Kidney (tissue), 14 donors: ENCODE data around the gene PFDN5. TPM values are rescaled to one million over a fixed set of nuclear protein-coding genes. Genes with fewer than 3 reads are reported as not detected.
A peak's percentile ranks its signal among the peaks of the same experiment; 100 is the strongest.

Experiments used
- DNase-seq, 5 donors: peaks; one replicate each; pipeline ENCODE4 v3.0.0-alpha.2; 2013 to 2020
- FAIRE-seq: peaks from 2 replicates; lab custom pipeline; 2012; peaks lifted over from hg19 to GRCh38; lab: Jason Lieb, UNC
- H3K27ac ChIP-seq, 2 donors: one replicate each; pipeline ENCODE4 v1.7.0; 2013; ENCODE audit warnings: low read depth in 2 of 2, low read length in 2 of 2, inconsistent platforms in 1 of 2
- H3K27me3 ChIP-seq: one replicate; pipeline ENCODE4 v1.7.1; 2013; ENCODE audit warnings: low read length, inconsistent platforms; ENCODE audit not compliant: control insufficient read depth, insufficient read depth
- H3K36me3 ChIP-seq, 3 donors: one replicate each; pipeline versions ENCODE4 v1.7.0 to v1.7.1; 2013; ENCODE audit warnings: low read length in 3 of 3, control low read depth in 1 of 3, inconsistent platforms in 1 of 3; ENCODE audit not compliant: insufficient read depth in 3 of 3, control insufficient read depth in 2 of 3
- H3K4me1 ChIP-seq, 3 donors: one replicate each; pipeline versions ENCODE4 v1.7.0 to v1.7.1; 2013; ENCODE audit warnings: low read length in 3 of 3, inconsistent platforms in 1 of 3, low read depth in 1 of 3; ENCODE audit not compliant: control insufficient read depth in 2 of 3, insufficient read depth in 2 of 3
- H3K4me3 ChIP-seq, 3 donors: one replicate each; pipeline versions ENCODE4 v1.7.0 to v1.8.1; 2013; ENCODE audit warnings: low read length in 3 of 3, control low read depth in 1 of 3, inconsistent platforms in 1 of 3
- H3K9ac ChIP-seq, 3 donors: one replicate each; pipeline versions ENCODE4 v1.7.0 to v1.7.1; 2013; ENCODE audit warnings: low read length in 3 of 3, control low read depth in 1 of 3, inconsistent platforms in 1 of 3
- H3K9me3 ChIP-seq, 3 donors: one replicate each; pipeline versions ENCODE4 v1.7.0 to v1.7.1; 2013; ENCODE audit warnings: low read length in 3 of 3, control low read depth in 1 of 3, inconsistent platforms in 1 of 3; ENCODE audit not compliant: control insufficient read depth in 2 of 3, insufficient read depth in 1 of 3
- intact Hi-C: fragments of 100-400 bp; cut with DNase I; formaldehyde crosslinking; loops from one replicate; pipeline ENCODE4 v1.11.1; 2022
- polyA plus RNA-seq: library from polyadenylated mRNA; stranded (reverse); fragments of 350-450 nt; fragmentation: Illumina TruSeq; extraction: RNeasy Lipid Tissue Mini Kit (QIAGEN cat#74804); gene quantifications from one replicate; pipeline ENCODE4 v1.2.3, GENCODE V29; 2014; ENCODE audit warnings: low read depth, low replicate concordance; ENCODE audit not compliant: insufficient read depth
- total RNA-seq: library from RNA; stranded (reverse); fragmentation: NEBNext Ultra II Directional; extraction: Animal tissue kit (Norgen Biotek cat#: 25700); gene quantifications from one replicate; pipeline ENCODE4 v1.2.1, GENCODE V29; 2021
- TF ChIP-seq, protein P1 (sequence below): IDR thresholded peaks from 3 replicates; pipeline ENCODE4 v1.5.1; 2012; ENCODE audit warnings: mild to moderate bottlenecking, moderate library complexity, borderline replicate concordance; ENCODE audit not compliant: insufficient read depth; ENCODE audit errors: extremely low read depth
- donor health status: control.
- donor health status: control.
- donor health status: control.
- donor health status: control.
- donor health status: control.
- donor health status: DM: yes; HTN: yes; CAD: no.
- donor health status: Normal renal cell carcinoma (clear cell type).

PFDN5 gene
- total and polyA plus RNA-seq, 2 donors from 2014 or later, result 439 to 1,405 TPM

- no peak overlapping the region for H3K27ac ChIP-seq
- TF ChIP-seq, protein P1, sequence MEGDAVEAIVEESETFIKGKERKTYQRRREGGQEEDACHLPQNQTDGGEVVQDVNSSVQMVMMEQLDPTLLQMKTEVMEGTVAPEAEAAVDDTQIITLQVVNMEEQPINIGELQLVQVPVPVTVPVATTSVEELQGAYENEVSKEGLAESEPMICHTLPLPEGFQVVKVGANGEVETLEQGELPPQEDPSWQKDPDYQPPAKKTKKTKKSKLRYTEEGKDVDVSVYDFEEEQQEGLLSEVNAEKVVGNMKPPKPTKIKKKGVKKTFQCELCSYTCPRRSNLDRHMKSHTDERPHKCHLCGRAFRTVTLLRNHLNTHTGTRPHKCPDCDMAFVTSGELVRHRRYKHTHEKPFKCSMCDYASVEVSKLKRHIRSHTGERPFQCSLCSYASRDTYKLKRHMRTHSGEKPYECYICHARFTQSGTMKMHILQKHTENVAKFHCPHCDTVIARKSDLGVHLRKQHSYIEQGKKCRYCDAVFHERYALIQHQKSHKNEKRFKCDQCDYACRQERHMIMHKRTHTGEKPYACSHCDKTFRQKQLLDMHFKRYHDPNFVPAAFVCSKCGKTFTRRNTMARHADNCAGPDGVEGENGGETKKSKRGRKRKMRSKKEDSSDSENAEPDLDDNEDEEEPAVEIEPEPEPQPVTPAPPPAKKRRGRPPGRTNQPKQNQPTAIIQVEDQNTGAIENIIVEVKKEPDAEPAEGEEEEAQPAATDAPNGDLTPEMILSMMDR, result no peak
- H3K9me3 ChIP-seq, result no peaks in the 10 kb centered on the region
- no peak overlapping the region for H3K9ac ChIP-seq
- H3K4me1 ChIP-seq, result no peaks in the 10 kb centered on the region
- no peak overlapping the region for H3K4me3 ChIP-seq
- peak in 1 of 5 donors; percentile 33 for DNase-seq
- H3K27me3 ChIP-seq, result peaks cover 2% of the 10 kb centered on the region
- H3K36me3 ChIP-seq, result no peaks in the 10 kb centered on the region
- no peak for FAIRE-seq
- intact Hi-C loops, result loop anchor here (10.0 kb wide), 1 partner anchor 182 kb away; no protein-coding TSS in a partner anchor
Observed at GRCh38 chr12:53332744-53333143, 37.4 kb downstream of the PFDN5 start.

- TF ChIP-seq, protein P1, result no peak
- Histone ChIP-seq H3K27me3 (peaks cover 2% of the 10 kb centered on the region), H3K9me3 (no peaks in the 10 kb centered on the region), H3K36me3 (no peaks in the 10 kb centered on the region), H3K4me1 (no peaks in the 10 kb centered on the region), H3K27ac (no peak overlapping the region), H3K9ac (no peak overlapping the region), H3K4me3 (no peak overlapping the region)
- DNase-seq (peak in 1 of 5 donors; percentile 37), FAIRE-seq (no peak)
- intact Hi-C loops, result loop anchor here (10.0 kb wide), 1 partner anchor 182 kb away; no protein-coding TSS in a partner anchor
Observed at GRCh38 chr12:53333289-53333688, 37.9 kb downstream of the PFDN5 start.

GRCh38 chr12:53333845-53334244 lies 38.5 kb downstream of the PFDN5 start:
- no peak overlapping the region for H3K4me3 ChIP-seq
- H3K9ac ChIP-seq, result no peak overlapping the region
- no peaks in the 10 kb centered on the region for H3K4me1 ChIP-seq
- intact Hi-C loops, result loop anchor here (10.0 kb wide), 1 partner anchor 181 kb away; no protein-coding TSS in a partner anchor
- H3K27me3 ChIP-seq, result peaks cover 2% of the 10 kb centered on the region
- DNase-seq, result peak in 1 of 5 donors; percentile 39
- no peaks in the 10 kb centered on the region for H3K36me3 ChIP-seq
- no peak for FAIRE-seq
- no peak overlapping the region for H3K27ac ChIP-seq
- H3K9me3 ChIP-seq, result no peaks in the 10 kb centered on the region
- TF ChIP-seq, protein P1, result no peak

- DNase-seq (peak in 1 of 5 donors; percentile 55), FAIRE-seq (no peak)
- Histone ChIP-seq H3K4me3 (no peak overlapping the region), H3K27me3 (peaks cover 2% of the 10 kb centered on the region), H3K27ac (no peak overlapping the region), H3K9me3 (no peaks in the 10 kb centered on the region), H3K4me1 (no peaks in the 10 kb centered on the region), H3K36me3 (no peaks in the 10 kb centered on the region), H3K9ac (no peak overlapping the region)
- intact Hi-C loops, result loop anchor here (10.0 kb wide), 1 partner anchor 180 kb away; no protein-coding TSS in a partner anchor
- TF ChIP-seq, protein P1, result no peak
Observed at GRCh38 chr12:53334822-53335221, 39.5 kb downstream of the PFDN5 start.
